Mucosa of rectum (tissue), 2 donors: ENCODE measurements around the gene INPP4B.
A peak's percentile ranks its signal among the peaks of the same experiment; 100 is the strongest.

Experiments
- H3K27ac ChIP-seq, 2 donors: one replicate each; pipeline ENCODE4 v1.7.0; 2013; ENCODE audit warnings: inconsistent platforms in 2 of 2, low read depth in 2 of 2, low read length in 2 of 2
- H3K27me3 ChIP-seq, 2 donors: one replicate each; pipeline ENCODE4 v1.7.0; 2013; ENCODE audit warnings: low read length in 2 of 2; ENCODE audit not compliant: control insufficient read depth in 2 of 2, insufficient read depth in 2 of 2
- H3K36me3 ChIP-seq, 2 donors: one replicate each; pipeline ENCODE4 v1.7.0; 2013; ENCODE audit warnings: low read length in 2 of 2; ENCODE audit not compliant: control insufficient read depth in 2 of 2, insufficient read depth in 2 of 2
- H3K4me1 ChIP-seq, 2 donors: one replicate each; pipeline ENCODE4 v1.7.0; 2013; ENCODE audit warnings: low read length in 2 of 2, mild to moderate bottlenecking in 1 of 2; ENCODE audit not compliant: control insufficient read depth in 2 of 2, insufficient read depth in 2 of 2
- H3K4me3 ChIP-seq, 2 donors: one replicate each; pipeline ENCODE4 v1.7.0; 2013; ENCODE audit warnings: low read length in 2 of 2
- H3K9ac ChIP-seq, 2 donors: one replicate each; pipeline ENCODE4 v1.7.0; 2013; ENCODE audit warnings: low read length in 2 of 2, low read depth in 1 of 2, mild to moderate bottlenecking in 1 of 2
- H3K9me3 ChIP-seq, 2 donors: one replicate each; pipeline ENCODE4 v1.7.0; 2013; ENCODE audit warnings: low read length in 2 of 2; ENCODE audit not compliant: control insufficient read depth in 2 of 2
- donor health status: healthy.
- donor health status: Normal muscosa, but diverticular disease.

INPP4B gene

DNA sequence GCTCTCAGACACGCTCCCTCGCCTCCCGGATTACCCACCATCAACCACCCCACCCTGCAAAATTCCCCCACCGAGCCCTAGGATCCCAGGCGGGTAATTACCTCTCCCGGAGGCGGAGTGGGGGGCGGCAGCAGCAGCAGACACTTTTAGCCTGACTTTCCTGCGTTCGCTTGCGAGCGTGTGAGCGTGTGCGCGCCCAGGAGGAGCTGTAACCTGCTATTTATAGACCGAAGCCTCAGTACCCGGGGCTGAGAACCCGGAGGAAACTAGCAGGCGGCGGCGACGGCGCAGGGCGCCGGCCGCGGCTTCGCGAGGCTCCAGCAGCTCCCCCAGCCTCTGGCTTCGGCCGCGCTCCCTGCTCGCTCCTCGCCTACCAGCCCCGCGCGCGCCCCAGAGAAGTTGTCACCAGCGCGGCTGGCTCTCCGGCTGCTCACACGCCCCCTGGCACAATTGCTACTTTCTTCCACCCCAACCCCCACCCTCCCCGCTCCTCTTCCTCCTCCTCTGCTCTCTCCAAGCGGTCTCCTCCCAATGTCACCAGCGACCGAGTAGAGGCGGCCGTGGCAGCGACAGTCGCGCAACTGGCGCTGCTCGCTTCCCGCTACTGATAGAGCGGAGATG, at the start of gene INPP4B:
TSS of gene INPP4B (minus strand) at position 194 of the 621 bp plus-strand sequence.
- Histone ChIP-seq H3K4me3 (peak within 1 kb of the TSS; percentile 76 to 80), H3K4me1 (peaks cover 6 to 22% of the 10 kb centered on the region in 2 donors), H3K27ac (no peak within 1 kb of the TSS), H3K27me3 (peaks cover 5% of the 10 kb centered on the region in 2 donors), H3K9me3 (no peaks in the 10 kb centered on the region), H3K36me3 (no peaks in the 10 kb centered on the region), H3K9ac (peak within 1 kb of the TSS; percentile 24 to 56)

DNA sequence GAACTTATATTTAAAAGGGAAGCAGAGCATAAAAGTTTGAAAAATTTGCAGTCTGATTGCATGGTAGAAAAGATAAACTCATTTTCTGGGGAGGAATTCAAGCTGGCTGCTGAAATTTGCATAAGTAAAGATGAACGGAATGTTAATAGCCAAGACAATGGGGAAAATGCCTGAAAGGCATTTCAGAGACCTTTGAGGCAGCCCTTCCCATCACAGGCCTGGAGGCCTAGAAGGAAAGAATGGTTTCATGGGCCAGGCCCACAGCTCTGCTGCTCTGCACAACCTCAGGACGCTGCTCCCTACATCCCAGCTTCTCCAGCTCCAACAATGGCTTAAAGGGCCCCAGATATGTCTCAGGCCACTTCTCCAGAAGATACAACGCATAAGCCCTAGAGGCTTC, 46.9 kb upstream of the INPP4B start:
- H3K9me3 ChIP-seq: no peaks in the 10 kb centered on the region
- H3K4me1 ChIP-seq: no peaks in the 10 kb centered on the region
- H3K36me3 ChIP-seq: no peaks in the 10 kb centered on the region
- H3K9ac ChIP-seq: no peak overlapping the region
- H3K27me3 ChIP-seq: no peaks in the 10 kb centered on the region
- H3K4me3 ChIP-seq: no peak overlapping the region
- no peak overlapping the region for H3K27ac ChIP-seq

DNA sequence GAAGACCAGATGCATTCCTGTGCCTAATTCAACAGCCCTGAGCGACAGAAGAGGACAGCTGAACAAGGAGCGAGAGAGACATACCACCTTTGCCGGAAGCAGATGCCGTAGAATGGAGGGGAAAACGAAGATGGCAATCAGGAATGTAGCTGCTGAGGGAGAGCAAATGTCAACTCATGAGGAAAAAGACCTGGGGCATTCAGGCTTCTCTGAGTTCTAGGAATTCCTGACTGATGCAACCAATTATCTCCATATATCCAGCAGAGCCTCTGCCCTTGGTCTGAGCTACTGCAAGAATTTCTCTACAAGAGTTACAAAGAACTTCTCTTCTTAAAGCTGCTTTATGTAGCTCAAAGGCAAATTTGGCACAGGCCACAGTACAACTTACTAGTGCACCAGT, 40.5 kb upstream of the INPP4B start:
- H3K27ac ChIP-seq: no peak overlapping the region
- no peaks in the 10 kb centered on the region for H3K9me3 ChIP-seq
- no peaks in the 10 kb centered on the region for H3K27me3 ChIP-seq
- H3K4me1 ChIP-seq: no peaks in the 10 kb centered on the region
- no peak overlapping the region for H3K4me3 ChIP-seq
- no peaks in the 10 kb centered on the region for H3K36me3 ChIP-seq
- no peak overlapping the region for H3K9ac ChIP-seq

DNA sequence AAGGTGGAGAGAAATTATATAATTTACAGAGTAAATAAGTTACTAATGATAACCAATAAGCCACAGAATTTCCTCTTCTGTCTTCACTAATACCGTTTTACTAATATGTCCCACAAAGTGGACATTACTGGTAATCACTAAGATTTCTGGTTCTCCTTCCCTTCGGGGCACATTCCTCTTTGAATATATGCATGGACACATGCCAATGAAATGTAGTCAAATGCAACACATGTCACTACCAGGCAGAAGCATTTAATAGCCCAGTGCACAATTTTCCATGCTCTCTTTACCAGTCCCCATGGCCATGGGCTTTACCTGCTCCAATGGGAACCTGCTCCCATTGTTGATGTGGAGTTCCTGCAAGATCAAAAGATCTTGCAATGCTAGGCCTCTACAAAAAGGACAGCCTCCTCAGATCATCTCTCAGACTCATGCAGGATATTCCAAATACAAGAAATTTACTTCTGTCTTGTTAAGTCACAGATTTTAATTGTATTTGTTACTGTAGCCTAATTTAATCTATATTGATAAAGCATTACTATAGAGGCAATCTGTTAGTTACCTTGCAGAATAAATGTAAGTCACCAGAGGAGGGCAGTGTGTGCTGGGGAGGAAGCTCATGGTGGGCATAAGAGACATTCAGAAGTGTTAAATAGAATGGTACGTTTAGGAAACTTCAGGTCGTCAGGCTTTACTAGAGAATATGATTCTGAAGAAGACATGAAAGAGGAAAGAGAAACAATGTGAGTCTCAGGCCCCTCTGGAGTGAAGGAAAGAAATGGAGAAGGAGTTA, 37.1 kb upstream of the INPP4B start:
- no peaks in the 10 kb centered on the region for H3K36me3 ChIP-seq
- no peaks in the 10 kb centered on the region for H3K27me3 ChIP-seq
- H3K4me1 ChIP-seq: no peaks in the 10 kb centered on the region
- H3K4me3 ChIP-seq: no peak overlapping the region
- no peak overlapping the region for H3K9ac ChIP-seq
- no peaks in the 10 kb centered on the region for H3K9me3 ChIP-seq
- H3K27ac ChIP-seq: no peak overlapping the region

DNA sequence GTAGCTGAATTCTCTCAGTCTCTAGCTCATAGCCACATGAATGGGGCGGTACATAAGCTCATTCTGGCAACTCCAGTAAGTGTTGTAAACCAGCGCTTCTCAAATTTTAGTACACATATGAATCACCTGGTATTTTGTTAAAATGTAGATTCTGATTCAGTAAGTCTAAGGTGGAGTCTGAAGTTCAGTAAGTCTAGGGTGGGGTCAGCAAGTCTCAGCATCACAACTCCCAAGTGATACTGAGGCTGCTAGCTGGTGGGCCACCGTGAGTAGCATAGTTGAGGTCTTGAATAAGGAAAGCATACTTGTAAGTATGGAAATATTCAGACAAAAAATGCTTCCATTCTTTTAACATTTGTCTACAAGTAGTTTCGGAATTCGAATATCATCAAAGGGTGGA, 36.1 kb upstream of the INPP4B start:
- Histone ChIP-seq H3K27me3 (no peaks in the 10 kb centered on the region), H3K36me3 (no peaks in the 10 kb centered on the region), H3K4me1 (no peaks in the 10 kb centered on the region), H3K9me3 (no peaks in the 10 kb centered on the region), H3K4me3 (no peak overlapping the region), H3K9ac (no peak overlapping the region), H3K27ac (no peak overlapping the region)

DNA sequence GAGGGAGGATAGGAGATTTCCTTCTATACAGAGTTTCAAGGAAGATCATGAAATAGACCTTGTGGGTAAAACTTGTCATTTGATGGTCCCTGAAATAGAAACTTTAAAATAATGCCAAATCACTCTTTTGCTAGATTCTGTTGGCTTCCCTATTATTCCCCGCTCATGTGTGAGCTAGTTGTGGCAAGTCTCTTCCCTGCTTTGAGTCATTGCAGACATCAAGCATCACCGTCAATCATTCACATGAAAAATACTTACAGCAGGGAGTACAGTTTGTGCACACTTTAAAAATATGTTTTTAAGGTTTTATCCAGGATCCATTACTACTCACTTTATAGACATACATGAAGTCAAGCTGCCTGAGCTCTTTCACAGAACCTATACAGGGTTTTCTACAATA, 35.2 kb upstream of the INPP4B start:
- no peaks in the 10 kb centered on the region for H3K36me3 ChIP-seq
- H3K9me3 ChIP-seq: no peaks in the 10 kb centered on the region
- H3K27me3 ChIP-seq: no peaks in the 10 kb centered on the region
- no peak overlapping the region for H3K4me3 ChIP-seq
- no peak overlapping the region for H3K27ac ChIP-seq
- H3K4me1 ChIP-seq: no peaks in the 10 kb centered on the region
- H3K9ac ChIP-seq: no peak overlapping the region

DNA sequence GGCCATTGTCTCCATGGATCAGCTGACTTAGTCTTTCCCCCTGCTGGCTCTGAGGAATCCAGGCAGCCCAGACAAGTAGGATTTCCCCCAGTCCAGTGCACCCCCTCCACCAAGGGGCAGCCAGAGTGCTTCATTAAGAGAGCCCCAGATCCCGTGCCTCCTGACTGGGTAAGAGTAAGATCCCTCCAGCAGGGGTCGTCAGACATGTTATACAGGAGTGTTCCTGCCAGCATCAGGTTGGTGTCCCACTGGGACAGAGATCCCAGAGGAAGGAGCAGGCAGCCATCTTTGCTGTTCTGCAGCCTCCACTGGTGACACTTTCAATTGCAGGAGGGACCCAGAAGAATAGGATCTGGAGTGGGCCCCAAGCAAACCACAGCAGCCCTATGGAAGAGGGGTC, 29.0 kb upstream of the INPP4B start:
- H3K36me3 ChIP-seq: no peaks in the 10 kb centered on the region
- H3K27me3 ChIP-seq: no peaks in the 10 kb centered on the region
- H3K9ac ChIP-seq: no peak overlapping the region
- H3K4me3 ChIP-seq: no peak overlapping the region
- H3K9me3 ChIP-seq: no peaks in the 10 kb centered on the region
- no peak overlapping the region for H3K27ac ChIP-seq
- no peaks in the 10 kb centered on the region for H3K4me1 ChIP-seq

DNA sequence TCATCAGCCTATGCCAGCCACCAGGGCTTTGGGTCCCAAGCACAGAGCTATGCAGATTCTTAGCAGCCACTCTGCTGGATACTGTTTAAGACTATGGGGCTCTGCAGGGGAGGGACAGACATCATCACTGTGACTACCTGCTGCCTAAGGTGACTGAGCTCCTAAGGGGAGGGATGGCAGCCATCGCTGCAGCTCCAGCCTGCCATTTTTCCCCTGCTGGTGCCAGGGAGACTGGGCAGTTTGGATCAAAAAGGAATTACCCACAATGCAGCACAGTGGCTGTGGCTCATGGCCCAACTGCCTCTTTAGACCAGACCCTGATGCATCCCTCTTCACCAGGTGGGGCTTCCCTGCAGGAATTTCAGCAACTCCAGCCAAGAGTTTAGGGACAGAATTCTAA, 28.6 kb upstream of the INPP4B start:
- Histone ChIP-seq H3K9me3 (no peaks in the 10 kb centered on the region), H3K27me3 (no peaks in the 10 kb centered on the region), H3K4me1 (no peaks in the 10 kb centered on the region), H3K4me3 (no peak overlapping the region), H3K36me3 (no peaks in the 10 kb centered on the region), H3K9ac (no peak overlapping the region), H3K27ac (no peak overlapping the region)

DNA sequence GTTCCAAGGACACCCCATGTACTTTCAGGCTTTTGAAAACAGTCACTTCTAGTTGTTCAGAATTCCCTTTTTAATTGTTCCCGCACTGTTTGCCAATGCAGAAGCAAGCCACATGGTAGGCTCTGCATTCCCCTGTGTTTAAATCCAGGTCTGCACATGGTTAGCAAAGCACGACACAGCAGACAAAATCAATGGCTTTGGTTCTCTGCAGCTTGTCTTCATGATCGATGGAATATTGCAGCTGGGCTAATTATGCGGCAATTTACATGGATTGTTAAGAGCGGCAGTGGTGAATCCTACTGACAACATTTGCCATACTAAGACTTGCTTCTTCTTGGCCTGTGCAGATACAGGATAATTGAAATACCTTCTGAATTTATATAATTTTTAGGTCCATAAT, 20.6 kb upstream of the INPP4B start:
- Histone ChIP-seq H3K27ac (no peak overlapping the region), H3K36me3 (no peaks in the 10 kb centered on the region), H3K9ac (no peak overlapping the region), H3K27me3 (no peaks in the 10 kb centered on the region), H3K9me3 (no peaks in the 10 kb centered on the region), H3K4me1 (no peaks in the 10 kb centered on the region), H3K4me3 (no peak overlapping the region)

DNA sequence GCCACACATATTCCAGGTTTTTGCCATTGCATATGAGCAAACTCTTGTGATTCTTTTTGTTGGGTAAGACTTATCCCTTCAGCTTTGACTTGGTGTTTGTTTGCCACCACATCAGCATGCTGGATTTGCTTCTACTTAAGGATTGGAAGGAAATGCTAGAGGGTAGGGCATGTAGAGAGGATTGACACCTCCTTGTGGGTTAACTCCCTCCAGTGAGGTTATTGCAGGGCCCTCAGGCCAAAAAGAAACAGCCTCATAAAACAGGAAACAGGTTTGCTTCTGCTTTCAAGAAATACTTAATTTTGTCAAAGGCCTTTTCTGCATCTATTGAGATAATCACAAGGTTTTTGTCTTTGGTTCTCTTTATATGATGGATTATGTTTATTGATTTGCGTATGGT, 15.2 kb upstream of the INPP4B start:
- no peaks in the 10 kb centered on the region for H3K9me3 ChIP-seq
- H3K9ac ChIP-seq: no peak overlapping the region
- no peak overlapping the region for H3K4me3 ChIP-seq
- no peak overlapping the region for H3K27ac ChIP-seq
- no peaks in the 10 kb centered on the region for H3K36me3 ChIP-seq
- no peaks in the 10 kb centered on the region for H3K4me1 ChIP-seq
- no peaks in the 10 kb centered on the region for H3K27me3 ChIP-seq
